AG09309 (cell line): ENCODE data around the gene SEPHS1.
"Not testable (repeated sequence)": the region's sequence is repeated elsewhere in the genome, so short reads cannot be mapped to it uniquely, and the experiment has no call there.

ENCODE experiments used
- DNase-seq: peaks from one replicate; pipeline ENCODE4 v3.0.0-alpha.2; 2010; ENCODE audit warnings: low read depth
- H3K4me3 ChIP-seq: 2 replicates; pipeline ENCODE4 v1.5.1; 2011; ENCODE audit warnings: mild to moderate bottlenecking, low read depth, low read length, moderate library complexity; ENCODE audit not compliant: control insufficient read depth
- TF ChIP-seq, protein P1 (sequence below): IDR thresholded peaks from 2 replicates; pipeline ENCODE4 v1.5.1; 2011; ENCODE audit warnings: mild to moderate bottlenecking, low read depth, low read length, inconsistent platforms; ENCODE audit not compliant: insufficient read depth, control insufficient read depth; ENCODE audit errors: missing control alignments

Gene SEPHS1

GRCh38 chr10:13390604-13391522 lies 42.8 kb upstream of the SEPHS1 start:
- DNase-seq, result no peak
- no peak overlapping the region for H3K4me3 ChIP-seq
- TF ChIP-seq, protein P1, sequence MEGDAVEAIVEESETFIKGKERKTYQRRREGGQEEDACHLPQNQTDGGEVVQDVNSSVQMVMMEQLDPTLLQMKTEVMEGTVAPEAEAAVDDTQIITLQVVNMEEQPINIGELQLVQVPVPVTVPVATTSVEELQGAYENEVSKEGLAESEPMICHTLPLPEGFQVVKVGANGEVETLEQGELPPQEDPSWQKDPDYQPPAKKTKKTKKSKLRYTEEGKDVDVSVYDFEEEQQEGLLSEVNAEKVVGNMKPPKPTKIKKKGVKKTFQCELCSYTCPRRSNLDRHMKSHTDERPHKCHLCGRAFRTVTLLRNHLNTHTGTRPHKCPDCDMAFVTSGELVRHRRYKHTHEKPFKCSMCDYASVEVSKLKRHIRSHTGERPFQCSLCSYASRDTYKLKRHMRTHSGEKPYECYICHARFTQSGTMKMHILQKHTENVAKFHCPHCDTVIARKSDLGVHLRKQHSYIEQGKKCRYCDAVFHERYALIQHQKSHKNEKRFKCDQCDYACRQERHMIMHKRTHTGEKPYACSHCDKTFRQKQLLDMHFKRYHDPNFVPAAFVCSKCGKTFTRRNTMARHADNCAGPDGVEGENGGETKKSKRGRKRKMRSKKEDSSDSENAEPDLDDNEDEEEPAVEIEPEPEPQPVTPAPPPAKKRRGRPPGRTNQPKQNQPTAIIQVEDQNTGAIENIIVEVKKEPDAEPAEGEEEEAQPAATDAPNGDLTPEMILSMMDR, result no peak

DNA sequence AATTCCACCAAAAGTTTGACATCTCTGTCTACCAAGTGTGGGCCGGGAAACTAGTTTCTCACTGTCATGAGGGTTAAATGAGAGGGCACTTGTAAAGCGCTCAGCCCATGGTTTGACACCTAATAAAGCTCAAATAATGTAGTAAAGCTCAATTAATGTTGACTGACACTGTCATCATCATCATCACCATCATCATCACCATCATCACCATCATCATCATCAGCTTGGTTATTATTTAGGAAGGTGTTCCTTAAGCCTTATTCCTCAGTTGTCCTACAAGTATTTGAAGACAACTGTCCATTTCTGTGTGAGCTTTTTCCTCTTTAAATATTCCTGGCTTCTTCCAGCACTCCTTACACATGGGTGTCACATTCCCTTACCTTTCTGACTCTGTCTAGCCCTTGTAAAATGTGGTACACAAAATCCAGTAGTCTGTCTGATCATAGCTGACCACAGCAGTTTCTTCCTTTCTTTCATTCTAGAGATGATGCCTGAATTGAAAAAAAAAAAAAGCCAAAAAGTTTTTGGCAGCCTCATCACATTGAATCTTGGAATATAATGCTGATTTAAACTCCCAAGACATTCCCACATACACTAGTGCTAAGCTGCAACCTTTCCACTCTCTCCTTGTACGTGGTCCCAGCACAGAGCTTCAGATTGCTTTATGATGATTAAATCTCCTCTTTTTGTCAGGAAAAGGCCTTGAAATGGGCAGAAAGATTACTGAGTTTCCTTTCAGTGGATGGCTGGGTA lies 40.6 kb upstream of the SEPHS1 start:
- H3K4me3 ChIP-seq, result no peak overlapping the region
- TF ChIP-seq, protein P1, result no peak
- no peak for DNase-seq

DNA sequence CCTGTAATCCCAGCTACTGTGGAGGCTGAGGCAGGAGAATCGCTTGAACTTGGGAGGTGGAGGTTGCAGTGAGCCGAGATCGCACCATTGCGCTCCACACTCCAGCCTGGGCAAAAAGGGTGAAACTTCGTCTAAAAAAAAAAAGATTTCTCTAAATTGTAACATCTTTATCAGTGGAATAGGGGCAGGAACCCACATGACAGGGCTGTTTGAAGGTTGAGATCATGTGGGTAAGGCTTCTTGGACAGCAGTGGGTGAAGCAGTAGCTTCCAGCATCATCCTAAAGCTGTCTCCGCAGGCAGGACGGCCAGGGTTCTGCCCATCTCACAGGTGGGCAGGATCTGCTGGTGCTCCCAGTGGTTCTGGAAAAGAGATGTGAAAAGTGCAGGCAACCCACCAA lies 37.9 kb upstream of the SEPHS1 start:
- H3K4me3 ChIP-seq, result no peak overlapping the region
- no peak for DNase-seq
- TF ChIP-seq, protein P1, result no peak

- H3K4me3 ChIP-seq, result no peak overlapping the region
- no peak for DNase-seq
- TF ChIP-seq, protein P1, result no peak
These were observed 35.3 kb upstream of the SEPHS1 start for GRCh38 chr10:13383399-13383761.

GRCh38 chr10:13382703-13383398 lies 34.8 kb upstream of the SEPHS1 start:
- TF ChIP-seq, protein P1, result no peak
- H3K4me3 ChIP-seq, result no peak overlapping the region
- no peak for DNase-seq

- H3K4me3 ChIP-seq, DNase-seq: not testable (repeated sequence)
These were observed 31.0 kb upstream of the SEPHS1 start for GRCh38 chr10:13379061-13379460.
